T-cell (primary cell): ENCODE data around the gene EWSR1. TPM values are rescaled to one million over a fixed set of nuclear protein-coding genes. Genes with fewer than 3 reads are reported as not detected.

Source experiments
- ATAC-seq, 4 experiments: fragments of 200-7000 bp in 3 of 4; fragments of 150-1000 bp in 1 of 4; cut with Tn5 transposase; replicated peaks in 1 of 4; 1 replicate in 3 of 4; 2 replicates in 1 of 4; pipeline ENCODE4 v1.10.0; 2021; ENCODE audit warnings: moderate library complexity in 3 of 4, mild to moderate bottlenecking in 2 of 4, moderate number of reproducible peaks in 1 of 4
- CTCF ChIA-PET, 2 donors: fragments of 300-600 bp; sonication (Branson Sonifier 250); formaldehyde crosslinking; loops; one replicate each; lab custom pipeline; 2022; ENCODE audit warnings: antibody characterized with exemption in 2 of 2; lab: Charles Lee
- POLR2A ChIA-PET, 2 donors: fragments of 300-600 bp; sonication (Branson Sonifier 250); formaldehyde crosslinking; loops; one replicate each; lab custom pipeline; 2022; ENCODE audit warnings: antibody characterized with exemption in 2 of 2; lab: Charles Lee
- DNase-seq, 35 experiments: peaks; one replicate each; pipeline versions ENCODE4 v3.0.0 to v3.0.0-alpha.2; 2013 to 2023
- H3K27ac ChIP-seq: one replicate; pipeline ENCODE4 v1.5.1; 2013; ENCODE audit warnings: low read length
- H3K27me3 ChIP-seq, 2 experiments: replicated peaks in 1 of 2; 1 replicate in 1 of 2; 2 replicates in 1 of 2; pipeline versions ENCODE4 v1.6.1 to v1.7.0; 2013; ENCODE audit warnings: low read length in 1 of 2, mixed read lengths in 1 of 2; ENCODE audit not compliant: control insufficient read depth in 2 of 2, insufficient read depth in 2 of 2; ENCODE audit errors: extremely low read depth in 1 of 2
- H3K36me3 ChIP-seq, 2 donors: 1 replicate in 1 of 2; 2 replicates in 1 of 2; pipeline versions ENCODE4 v1.6.1 to v1.7.0; 2013; ENCODE audit warnings: low read length in 1 of 2; ENCODE audit not compliant: control insufficient read depth in 2 of 2, insufficient read depth in 1 of 2; ENCODE audit errors: extremely low read depth in 1 of 2
- H3K4me1 ChIP-seq, 2 experiments: 1 replicate in 1 of 2; 2 replicates in 1 of 2; pipeline versions ENCODE4 v1.6.1 to v1.7.0; 2013; ENCODE audit warnings: low read length in 2 of 2, mixed read lengths in 1 of 2; ENCODE audit not compliant: insufficient read depth in 2 of 2, control insufficient read depth in 1 of 2; ENCODE audit errors: extremely low read depth in 1 of 2
- H3K4me3 ChIP-seq, 2 donors: 1 replicate in 1 of 2; 2 replicates in 1 of 2; pipeline versions ENCODE4 v1.5.1 to v1.7.0; 2013; ENCODE audit warnings: mild to moderate bottlenecking in 2 of 2, low read length in 1 of 2, moderate library complexity in 1 of 2; ENCODE audit not compliant: control insufficient read depth in 1 of 2; ENCODE audit errors: extremely low read depth in 1 of 2
- H3K9me3 ChIP-seq: 2 replicates; pipeline ENCODE4 v1.7.0; 2013
- H3K27ac Mint-ChIP-seq, 2 donors: one replicate each; pipeline ENCODE4 v1.8.0; 2020 to 2021; ENCODE audit warnings: mild to moderate bottlenecking in 2 of 2, mixed read lengths in 2 of 2
- H3K27me3 Mint-ChIP-seq, 2 donors: one replicate each; pipeline ENCODE4 v1.8.0; 2021 to 2022; ENCODE audit warnings: mixed read lengths in 2 of 2
- H3K36me3 Mint-ChIP-seq: one replicate; pipeline ENCODE4 v1.8.0; 2021; ENCODE audit warnings: mixed read lengths
- H3K4me1 Mint-ChIP-seq, 3 donors: one replicate each; pipeline ENCODE4 v1.8.0; 2020 to 2022; ENCODE audit warnings: mixed read lengths in 3 of 3, mild to moderate bottlenecking in 1 of 3
- H3K4me3 Mint-ChIP-seq, 3 donors: one replicate each; pipeline ENCODE4 v1.8.0; 2020 to 2022; ENCODE audit warnings: mild to moderate bottlenecking in 3 of 3, mixed read lengths in 3 of 3, moderate library complexity in 3 of 3
- H3K9me3 Mint-ChIP-seq, 3 donors: one replicate each; pipeline ENCODE4 v1.8.0; 2020 to 2022; ENCODE audit warnings: mixed read lengths in 3 of 3
- WGBS: methylation state at CpG from one replicate; pipeline ENCODE4 v1.1.5; 2013; ENCODE audit warnings: missing lambda C conversion rate; ENCODE audit not compliant: insufficient coverage; 5-methylcytosine and 5-hydroxymethylcytosine counted together
- total RNA-seq, 35 experiments: library from RNA in 6 of 35; stranded (reverse) in 6 of 35; fragments of 120-200 nt in 1 of 35; gene quantifications; one replicate each; pipeline versions ENCODE4 v1.2.1 to v1.2.4 and lab custom pipeline; 2013 to 2026

EWSR1 gene
- total RNA-seq, 5 donors from 2014 or later (not counting 1 experiment from before 2014, with no cell fraction given) = 254 to 308 (median 260) TPM

- H3K9me3 Mint-ChIP-seq = no peaks in the 10 kb centered on the region
- ChIA-PET CTCF (no interaction called here), POLR2A (no interaction called here)
- DNase-seq (no peak), ATAC-seq (no peak)
- H3K27ac Mint-ChIP-seq = no peak overlapping the region
- Histone ChIP-seq H3K9me3 (no peaks in the 10 kb centered on the region), H3K4me1 (peaks cover 18 to 23% of the 10 kb centered on the region in 2 experiments), H3K4me3 (no peak overlapping the region), H3K36me3 (peaks cover 3 to 80% of the 10 kb centered on the region in 2 donors), H3K27me3 (no peaks in the 10 kb centered on the region), H3K27ac (no peak overlapping the region)
- no peak overlapping the region for H3K4me3 Mint-ChIP-seq
- 85% methylated on average over 2 of the region's 3 CpGs for WGBS
- no peaks in the 10 kb centered on the region for H3K27me3 Mint-ChIP-seq
- H3K4me1 Mint-ChIP-seq = peaks cover 78 to 83% (median 81%) of the 10 kb centered on the region in 3 donors
- H3K36me3 Mint-ChIP-seq = peaks cover 76% of the 10 kb centered on the region
Observed at GRCh38 chr22:29275167-29275566, 7.1 kb downstream of the EWSR1 start.

- WGBS = no CpG with 5 or more reads among the region's 3 CpGs
- Mint-ChIP-seq H3K36me3 (peaks cover 78% of the 10 kb centered on the region), H3K9me3 (no peaks in the 10 kb centered on the region), H3K4me3 (no peak overlapping the region), H3K4me1 (peaks cover 70 to 77% (median 76%) of the 10 kb centered on the region in 3 donors), H3K27ac (peak overlapping the region; percentile 20 to 44), H3K27me3 (no peaks in the 10 kb centered on the region)
- ChIA-PET CTCF (interaction anchor here in 1 of 2 donors (0.6 kb wide), 1 partner anchor 13 kb away, joined by 4 read pairs; no protein-coding TSS in a partner anchor), POLR2A (interaction anchor here in 1 of 2 donors (0.6 kb wide), 1 partner anchor 27 kb away, joined by 3 read pairs; no protein-coding TSS in a partner anchor)
- no peaks in the 10 kb centered on the region for H3K9me3 ChIP-seq
- H3K27ac ChIP-seq = no peak overlapping the region
- no peak for ATAC-seq
- no peaks in the 10 kb centered on the region for H3K27me3 ChIP-seq
- no peak overlapping the region for H3K4me3 ChIP-seq
- peaks cover 13 to 16% of the 10 kb centered on the region in 2 experiments for H3K4me1 ChIP-seq
- no peak for DNase-seq
- H3K36me3 ChIP-seq = peaks cover 5 to 81% of the 10 kb centered on the region in 2 donors
Observed at GRCh38 chr22:29275819-29276565, 7.9 kb downstream of the EWSR1 start.

- Mint-ChIP-seq H3K9me3 (no peaks in the 10 kb centered on the region), H3K4me3 (no peak overlapping the region), H3K27me3 (no peaks in the 10 kb centered on the region), H3K36me3 (peaks cover 76% of the 10 kb centered on the region), H3K27ac (no peak overlapping the region), H3K4me1 (peaks cover 50 to 63% (median 61%) of the 10 kb centered on the region in 3 donors)
- peaks cover 9 to 84% of the 10 kb centered on the region in 2 donors for H3K36me3 ChIP-seq
- POLR2A ChIA-PET = interaction anchor here (0.6 to 0.9 kb wide), 2 partner anchors 9 to 28 kb away, joined by 4 to 5 read pairs; no protein-coding TSS in a partner anchor
- CTCF ChIA-PET = interaction anchor here (0.6 to 0.7 kb wide), 2 partner anchors 8 to 21 kb away, joined by 3 to 6 read pairs; no protein-coding TSS in a partner anchor
- H3K27ac ChIP-seq = no peak overlapping the region
- no peaks in the 10 kb centered on the region for H3K9me3 ChIP-seq
- DNase-seq (no peak), ATAC-seq (no peak)
- no CpG with 5 or more reads among the region's 1 CpG for WGBS
- H3K27me3 ChIP-seq = no peaks in the 10 kb centered on the region
- H3K4me3 ChIP-seq = no peak overlapping the region
- peaks cover 3 to 14% of the 10 kb centered on the region in 2 experiments for H3K4me1 ChIP-seq
Observed at GRCh38 chr22:29277927-29278326, 9.9 kb downstream of the EWSR1 start.

- peaks cover 11 to 78% of the 10 kb centered on the region in 2 donors for H3K36me3 ChIP-seq
- POLR2A ChIA-PET = no interaction called here
- DNase-seq (no peak), ATAC-seq (no peak)
- H3K36me3 Mint-ChIP-seq = peaks cover 67% of the 10 kb centered on the region
- no peak overlapping the region for H3K27ac ChIP-seq
- 94% methylated on average over 3 of the region's 3 CpGs for WGBS
- CTCF ChIA-PET = no interaction called here
- H3K4me1 Mint-ChIP-seq = peaks cover 17 to 34% (median 27%) of the 10 kb centered on the region in 3 donors
- no peak overlapping the region for H3K27ac Mint-ChIP-seq
- H3K9me3 ChIP-seq = no peaks in the 10 kb centered on the region
- H3K27me3 Mint-ChIP-seq = no peaks in the 10 kb centered on the region
- H3K4me3 ChIP-seq = no peak overlapping the region
- H3K4me3 Mint-ChIP-seq = no peak overlapping the region
- H3K9me3 Mint-ChIP-seq = no peaks in the 10 kb centered on the region
- H3K27me3 ChIP-seq = no peaks in the 10 kb centered on the region
- no peaks in the 10 kb centered on the region for H3K4me1 ChIP-seq
Observed at GRCh38 chr22:29284196-29284595, 16.1 kb downstream of the EWSR1 start.

DNA sequence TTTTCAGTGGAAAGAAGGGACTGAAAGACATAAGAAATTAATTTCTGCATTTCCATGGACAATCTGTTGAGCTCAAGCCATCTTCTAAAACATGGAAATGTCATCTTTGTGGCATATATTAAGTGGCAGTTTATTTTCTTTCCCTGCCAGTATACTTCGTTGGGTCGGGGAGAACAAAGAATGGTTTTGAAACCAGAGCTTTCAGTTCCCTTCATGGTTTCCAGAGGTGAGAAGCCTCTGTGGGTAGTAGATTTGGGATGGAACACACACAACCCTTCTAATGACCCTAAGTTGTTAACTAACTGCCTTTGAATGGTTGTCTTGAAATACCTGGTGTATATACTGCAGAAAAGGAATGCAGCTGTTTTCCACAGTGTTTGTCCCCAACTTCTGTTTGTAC is 20.8 kb downstream of the EWSR1 start:
- CTCF ChIA-PET = interaction anchor here (0.5 to 0.7 kb wide), 2 partner anchors 13 to 37 kb away, joined by 3 to 4 read pairs; no protein-coding TSS in a partner anchor
- H3K4me1 Mint-ChIP-seq = peaks cover 15 to 25% (median 23%) of the 10 kb centered on the region in 3 donors
- no peak overlapping the region for H3K27ac Mint-ChIP-seq
- no peaks in the 10 kb centered on the region for H3K27me3 Mint-ChIP-seq
- no CpG with 5 or more reads among the region's 2 CpGs for WGBS
- no peak for ATAC-seq
- Histone ChIP-seq H3K27me3 (no peaks in the 10 kb centered on the region), H3K9me3 (no peaks in the 10 kb centered on the region), H3K27ac (no peak overlapping the region), H3K4me3 (no peak overlapping the region), H3K4me1 (no peaks in the 10 kb centered on the region), H3K36me3 (peaks cover 5 to 91% of the 10 kb centered on the region in 2 donors)
- no peak overlapping the region for H3K4me3 Mint-ChIP-seq
- H3K36me3 Mint-ChIP-seq = peaks cover 62% of the 10 kb centered on the region
- H3K9me3 Mint-ChIP-seq = no peaks in the 10 kb centered on the region
- POLR2A ChIA-PET = interaction anchor here in 1 of 2 donors (0.6 kb wide), 1 partner anchor 15 kb away, joined by 4 read pairs; no protein-coding TSS in a partner anchor
- DNase-seq = no peak

DNA sequence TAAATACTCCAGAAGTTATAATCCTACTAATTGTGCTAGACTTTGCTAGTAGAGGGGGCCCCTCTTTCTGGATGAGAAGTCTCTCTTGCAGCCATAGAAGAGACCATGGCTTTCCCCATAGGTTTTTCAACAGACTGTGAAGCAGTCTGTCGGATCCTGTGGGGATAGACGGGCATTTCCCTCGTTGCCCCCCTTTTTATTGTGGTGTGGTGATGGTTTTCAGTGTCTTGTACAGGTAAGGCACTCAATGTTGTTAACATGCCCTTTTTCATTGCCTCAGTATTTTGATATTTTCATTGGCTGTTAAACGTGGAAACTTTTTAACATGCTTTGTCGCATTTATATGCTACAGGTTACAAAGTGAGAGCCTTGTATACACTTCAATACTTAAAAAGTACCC is 22.0 kb downstream of the EWSR1 start:
- Mint-ChIP-seq H3K4me3 (no peak overlapping the region), H3K4me1 (peaks cover 15 to 23% (median 19%) of the 10 kb centered on the region in 3 donors), H3K36me3 (peaks cover 56% of the 10 kb centered on the region), H3K9me3 (no peaks in the 10 kb centered on the region), H3K27me3 (no peaks in the 10 kb centered on the region), H3K27ac (no peak overlapping the region)
- ChIA-PET POLR2A (no interaction called here), CTCF (no interaction called here)
- ATAC-seq = no peak
- H3K9me3 ChIP-seq = no peaks in the 10 kb centered on the region
- no peak overlapping the region for H3K4me3 ChIP-seq
- no peak overlapping the region for H3K27ac ChIP-seq
- no peaks in the 10 kb centered on the region for H3K4me1 ChIP-seq
- no CpG with 5 or more reads among the region's 5 CpGs for WGBS
- H3K27me3 ChIP-seq = no peaks in the 10 kb centered on the region
- peaks cover 5 to 91% of the 10 kb centered on the region in 2 donors for H3K36me3 ChIP-seq
- no peak for DNase-seq
